ENCODE measurements around the gene TRABD.

Gene TRABD

DNA sequence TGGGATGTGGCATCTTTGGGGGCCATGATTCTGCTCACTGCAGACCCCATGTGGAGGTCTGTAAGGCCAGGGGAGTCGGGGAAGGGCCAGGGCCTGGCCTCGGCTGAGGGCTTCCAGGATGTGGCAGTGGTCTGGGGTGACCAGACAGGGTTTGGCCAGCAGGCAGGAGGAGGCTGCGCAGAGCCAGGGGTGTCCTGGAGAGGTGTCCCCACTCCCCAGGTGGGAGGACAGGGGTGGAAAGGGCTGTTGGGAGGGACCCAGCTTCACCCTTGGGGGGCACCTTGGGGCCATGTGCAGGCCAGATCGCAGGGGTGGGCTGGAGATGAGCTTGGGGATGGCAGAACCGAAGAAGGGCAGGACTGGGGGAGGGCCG, 11.7 kb upstream of the TRABD start:
- DNase-seq (ENCODE audit: low read depth): no peak

DNA sequence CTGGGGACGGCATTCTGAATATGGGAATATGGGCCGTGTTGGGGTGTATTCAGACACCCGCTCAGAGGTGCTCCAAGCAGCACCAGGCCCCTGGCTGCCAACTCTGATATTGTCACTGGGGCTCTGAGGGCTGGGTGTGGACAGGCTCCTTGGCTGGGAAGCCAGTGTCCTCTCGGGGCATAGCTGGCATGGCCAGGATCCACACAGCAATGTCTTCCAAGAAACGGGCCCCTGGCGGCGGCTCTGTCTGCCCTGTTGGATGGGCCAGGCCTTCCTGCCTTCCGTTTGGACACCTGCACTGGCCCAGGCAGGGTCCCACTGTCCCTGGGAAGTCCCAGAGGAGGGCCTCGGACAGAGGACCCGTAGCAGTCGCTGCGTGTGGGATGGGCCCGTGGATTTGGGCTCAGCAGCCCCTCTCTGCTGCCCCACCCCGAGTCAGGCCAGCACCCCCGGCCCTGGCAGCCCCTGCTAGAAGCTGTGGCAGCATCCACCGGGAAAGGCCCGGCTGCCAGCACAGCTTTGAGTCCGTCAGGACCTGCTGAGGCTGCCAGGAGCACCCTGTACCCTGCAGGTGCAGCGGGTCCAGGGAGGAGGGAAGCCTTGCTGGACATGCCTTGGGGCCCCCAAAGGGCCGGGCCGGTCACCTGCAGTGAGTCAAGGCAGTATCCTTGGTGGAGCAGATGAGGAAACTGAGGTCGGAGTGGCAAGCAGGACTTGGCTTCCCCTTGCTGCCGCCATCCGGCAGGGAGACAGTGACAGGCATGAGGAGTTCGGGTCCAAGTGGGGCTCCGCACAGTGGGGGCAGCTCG, 11.1 kb upstream of the TRABD start:
- no peak for DNase-seq (ENCODE audit: low read depth)

DNA sequence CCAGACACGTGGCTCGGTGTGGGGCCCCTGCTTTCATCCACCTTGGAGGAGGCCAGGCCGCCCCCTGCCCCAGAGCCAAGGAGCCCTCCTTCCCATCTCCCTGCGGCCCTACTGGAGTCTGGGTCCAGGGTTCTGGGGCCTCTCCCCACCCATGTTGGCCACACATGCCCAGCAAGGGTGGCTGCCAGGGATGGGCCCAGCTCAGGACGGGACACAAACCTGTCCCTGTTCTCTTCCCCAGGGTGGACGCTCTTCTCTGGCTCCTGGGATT, 10.6 kb upstream of the TRABD start:
- no peak for DNase-seq (ENCODE audit: low read depth)

DNA sequence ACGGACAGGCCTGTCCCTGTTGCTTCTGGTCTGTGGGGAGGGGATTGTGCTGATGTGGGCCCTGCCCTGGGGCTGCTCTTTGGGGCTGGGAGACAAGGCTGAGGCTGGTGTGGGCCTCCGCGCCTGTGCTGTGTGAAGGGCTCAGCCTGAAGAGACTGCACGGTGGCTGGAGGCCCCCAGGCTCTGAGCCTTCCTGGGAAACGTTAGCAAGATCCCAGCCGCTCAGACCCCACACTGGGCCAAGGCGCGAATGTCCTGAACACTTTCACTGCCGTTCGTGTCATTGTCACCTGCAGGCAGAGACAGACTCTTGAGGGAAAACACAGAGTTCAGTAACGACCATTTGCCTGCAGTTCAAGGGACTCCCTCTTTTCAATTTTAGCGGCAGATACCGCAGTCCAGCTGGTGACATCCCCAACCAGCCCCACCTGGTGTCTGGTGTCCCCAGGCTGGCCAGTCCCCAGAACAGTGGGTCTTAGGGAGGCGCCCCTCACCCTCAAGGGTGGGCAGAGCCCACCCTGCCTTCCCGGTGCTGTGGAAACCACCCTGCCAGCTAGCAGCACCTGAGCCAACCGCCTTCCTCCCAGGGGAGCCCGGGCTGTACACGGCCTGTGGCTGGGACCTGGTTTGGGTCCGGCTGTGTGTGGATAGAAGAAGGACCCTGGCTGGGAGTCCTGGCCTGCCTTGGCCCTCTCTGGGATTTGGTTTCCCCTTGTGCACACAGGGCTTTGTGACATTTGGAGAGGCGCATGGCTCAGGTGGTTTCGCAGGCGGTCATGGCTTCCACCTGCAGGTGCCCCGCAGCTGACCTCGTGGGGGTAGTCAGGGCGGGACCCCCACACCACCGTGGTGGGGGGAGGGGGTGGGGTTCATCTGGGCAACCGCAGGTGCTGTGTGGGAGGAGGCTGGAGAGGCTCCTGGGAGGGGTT, 9.5 kb upstream of the TRABD start:
- no peak for DNase-seq (ENCODE audit: low read depth)

DNA sequence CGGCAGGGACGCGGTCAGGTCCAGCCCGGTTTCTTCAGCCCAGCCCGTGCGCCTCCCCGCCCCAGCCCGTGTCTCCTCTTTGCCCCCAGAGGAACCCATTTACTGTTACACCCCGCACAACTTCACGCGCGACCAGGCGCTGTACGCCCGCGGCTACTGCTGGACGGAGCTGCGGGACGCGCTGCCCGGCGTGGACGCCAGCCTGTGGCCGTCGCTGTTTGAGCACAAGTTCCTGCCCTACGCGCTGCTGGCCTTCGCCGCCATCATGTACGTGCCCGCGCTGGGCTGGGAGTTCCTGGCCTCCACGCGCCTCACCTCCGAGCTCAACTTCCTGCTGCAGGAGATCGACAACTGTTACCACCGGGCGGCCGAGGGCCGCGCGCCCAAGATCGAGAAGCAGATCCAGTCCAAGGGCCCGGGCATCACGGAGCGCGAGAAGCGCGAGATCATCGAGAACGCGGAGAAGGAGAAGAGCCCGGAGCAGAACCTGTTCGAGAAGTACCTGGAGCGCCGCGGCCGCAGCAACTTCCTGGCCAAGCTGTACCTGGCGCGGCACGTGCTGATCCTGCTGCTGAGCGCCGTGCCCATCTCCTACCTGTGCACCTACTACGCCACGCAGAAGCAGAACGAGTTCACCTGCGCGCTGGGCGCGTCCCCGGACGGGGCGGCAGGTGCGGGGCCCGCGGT, 8.7 kb upstream of the TRABD start:
- DNase-seq (ENCODE audit: low read depth): no peak

DNA sequence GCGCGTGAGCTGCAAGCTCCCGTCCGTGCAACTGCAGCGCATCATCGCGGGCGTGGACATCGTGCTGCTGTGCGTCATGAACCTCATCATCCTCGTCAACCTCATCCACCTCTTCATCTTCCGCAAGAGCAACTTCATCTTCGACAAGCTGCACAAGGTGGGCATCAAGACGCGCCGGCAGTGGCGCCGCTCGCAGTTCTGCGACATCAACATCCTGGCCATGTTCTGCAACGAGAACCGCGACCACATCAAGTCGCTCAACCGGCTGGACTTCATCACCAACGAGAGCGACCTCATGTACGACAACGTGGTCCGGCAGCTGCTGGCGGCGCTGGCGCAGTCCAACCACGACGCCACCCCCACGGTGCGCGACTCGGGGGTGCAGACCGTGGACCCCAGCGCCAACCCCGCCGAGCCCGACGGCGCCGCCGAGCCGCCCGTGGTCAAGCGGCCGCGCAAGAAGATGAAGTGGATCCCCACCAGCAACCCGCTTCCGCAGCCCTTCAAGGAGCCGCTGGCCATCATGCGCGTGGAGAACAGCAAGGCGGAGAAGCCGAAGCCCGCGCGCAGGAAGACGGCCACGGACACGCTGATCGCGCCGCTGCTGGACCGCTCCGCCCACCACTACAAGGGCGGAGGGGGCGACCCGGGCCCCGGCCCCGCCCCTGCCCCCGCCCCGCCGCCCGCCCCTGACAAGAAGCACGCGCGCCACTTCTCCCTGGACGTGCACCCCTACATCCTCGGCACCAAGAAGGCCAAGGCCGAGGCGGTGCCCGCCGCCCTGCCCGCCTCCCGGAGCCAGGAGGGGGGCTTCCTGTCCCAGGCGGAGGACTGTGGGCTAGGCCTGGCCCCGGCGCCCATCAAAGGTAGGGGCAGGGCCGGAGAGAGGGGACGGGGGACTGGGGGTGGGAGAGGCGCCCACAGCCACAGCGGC, 7.9 kb upstream of the TRABD start:
- no peak for DNase-seq (ENCODE audit: low read depth)

DNA sequence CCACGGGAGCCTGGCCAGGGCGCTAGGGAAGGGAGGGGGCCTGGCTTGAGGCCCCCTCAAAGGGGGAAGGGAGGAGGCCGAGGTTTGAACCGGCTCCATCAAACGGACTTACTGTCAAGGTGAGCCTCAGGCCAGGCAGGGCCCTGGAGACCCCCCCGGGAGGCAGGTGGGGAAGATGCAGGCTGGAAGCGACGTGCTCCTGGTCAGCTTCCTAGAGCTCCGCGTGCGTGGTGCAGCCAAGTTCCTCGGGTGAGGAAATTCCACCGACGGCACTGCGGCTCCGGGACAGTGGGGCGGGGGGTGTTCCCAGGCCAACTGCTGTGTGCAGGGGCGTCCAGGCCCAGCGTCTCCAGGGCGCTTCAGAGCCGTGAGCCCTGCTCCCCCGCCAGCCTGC, 7.2 kb upstream of the TRABD start:
- no peak for DNase-seq (ENCODE audit: low read depth)

DNA sequence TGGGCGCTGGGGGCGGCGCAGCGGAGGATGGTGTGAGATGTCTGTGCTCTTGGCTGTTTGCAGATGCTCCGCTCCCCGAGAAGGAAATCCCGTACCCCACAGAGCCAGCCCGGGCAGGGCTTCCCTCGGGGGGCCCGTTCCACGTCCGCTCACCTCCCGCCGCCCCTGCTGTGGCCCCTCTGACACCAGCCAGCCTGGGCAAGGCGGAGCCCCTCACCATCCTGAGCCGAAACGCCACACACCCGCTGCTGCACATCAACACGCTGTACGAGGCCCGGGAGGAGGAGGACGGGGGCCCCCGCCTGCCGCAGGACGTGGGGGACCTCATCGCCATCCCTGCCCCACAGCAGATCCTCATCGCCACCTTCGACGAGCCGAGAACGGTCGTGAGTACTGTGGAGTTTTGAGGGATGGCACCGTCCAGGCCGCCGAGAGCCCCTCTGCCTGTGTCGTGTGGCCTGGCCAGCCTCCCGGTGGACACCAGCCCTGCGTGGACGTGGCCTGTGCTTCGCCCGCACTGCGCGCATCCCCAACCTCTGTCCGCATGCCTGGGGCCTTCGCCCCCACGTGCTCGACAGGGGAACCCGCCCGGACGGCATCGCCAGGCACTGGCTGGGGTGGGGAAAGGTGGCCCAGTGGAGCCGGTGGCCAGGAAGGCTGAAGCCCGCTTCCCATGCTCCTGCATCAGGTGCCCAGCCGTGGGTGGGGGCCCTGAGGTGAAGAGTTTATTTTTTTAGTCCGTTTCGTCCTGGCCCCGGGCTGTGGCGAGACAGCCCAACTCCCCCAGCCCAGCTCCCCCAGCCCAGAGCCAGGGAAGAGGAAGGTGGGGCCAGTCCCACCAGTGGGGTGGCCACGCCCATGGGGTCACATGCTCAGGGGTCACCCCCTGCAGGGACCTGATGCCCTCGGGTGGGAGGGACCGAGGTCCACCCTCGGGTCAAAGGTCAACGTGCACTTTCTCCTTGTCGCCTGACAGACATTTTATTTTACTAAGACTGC, 6.5 kb upstream of the TRABD start:
- DNase-seq (ENCODE audit: low read depth): no peak

DNA sequence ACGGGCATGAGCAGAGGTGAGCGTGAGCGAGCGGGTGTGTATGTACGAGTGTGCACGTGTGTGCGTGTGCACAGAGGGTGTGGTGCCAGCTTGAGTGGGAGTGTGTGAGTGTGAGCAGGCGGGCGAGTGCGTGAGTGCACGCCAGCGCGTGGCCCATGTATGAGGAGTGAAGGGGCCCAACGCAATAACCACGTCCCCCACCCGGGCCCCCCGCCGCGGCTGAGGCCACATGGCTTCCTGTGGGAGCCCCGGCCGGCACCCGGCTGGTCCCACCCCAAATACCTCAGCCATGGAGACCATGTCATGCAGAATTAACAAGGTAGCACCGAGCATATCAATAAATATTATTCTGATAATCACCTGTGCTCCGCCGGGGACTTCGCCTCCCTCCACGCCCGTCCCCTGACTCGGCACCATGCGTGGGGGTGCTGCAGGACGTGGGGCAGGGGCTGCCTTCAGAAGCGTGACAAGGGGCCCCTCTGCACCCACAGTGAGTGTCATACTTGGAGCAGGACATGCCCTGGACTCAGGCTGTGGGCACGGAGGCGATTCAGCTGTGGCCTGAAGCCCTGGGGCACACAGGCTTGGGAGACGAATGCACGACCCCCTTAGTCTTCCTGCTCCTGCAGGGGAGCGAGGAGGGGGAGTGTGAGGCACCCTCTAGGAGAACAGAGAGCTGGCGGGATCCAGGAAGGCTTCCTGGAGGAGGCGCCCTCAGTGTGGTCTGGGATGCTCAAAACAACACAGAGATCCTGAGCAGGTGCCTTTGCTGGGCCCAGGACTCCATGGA, 5.6 kb upstream of the TRABD start:
- DNase-seq (ENCODE audit: low read depth): no peak

DNA sequence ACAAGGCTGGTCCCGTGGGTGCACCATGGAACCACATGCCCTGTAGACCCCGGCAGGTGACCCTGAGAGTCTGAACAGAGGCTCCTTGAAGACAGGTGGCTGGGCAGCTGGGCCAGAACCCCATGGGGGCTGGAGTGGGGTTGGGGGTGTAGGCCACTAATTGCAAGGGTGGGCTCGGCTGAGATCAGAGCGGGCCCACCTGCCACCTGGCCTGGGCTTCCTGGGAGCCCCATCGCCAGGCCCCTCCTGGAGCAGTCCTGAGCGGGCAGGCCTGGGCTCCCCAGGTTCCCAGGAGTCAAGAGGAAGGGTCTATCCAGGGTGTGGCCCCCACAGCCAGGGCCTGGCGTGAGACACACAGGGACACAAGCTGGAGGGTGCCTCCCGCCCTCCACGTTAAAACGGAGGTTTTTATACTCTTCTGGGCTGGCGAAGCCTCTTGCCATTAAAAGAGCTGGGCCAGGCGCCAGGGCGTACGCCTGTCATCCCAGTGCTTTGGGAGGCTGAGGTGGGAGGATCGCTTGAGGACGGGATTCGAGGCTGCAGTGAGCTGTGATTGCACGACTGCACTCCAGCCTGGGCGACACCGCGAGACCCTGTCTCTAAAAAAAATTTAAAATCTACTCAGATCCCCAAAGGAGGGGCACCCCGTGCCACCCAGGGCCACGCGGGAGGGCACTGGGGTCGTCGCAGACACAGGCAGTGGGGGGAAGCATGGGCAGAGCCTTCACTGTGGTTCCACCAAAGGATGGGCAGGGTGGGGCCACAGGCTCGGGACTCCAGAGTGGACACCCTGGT, 4.8 kb upstream of the TRABD start:
- DNase-seq (ENCODE audit: low read depth): no peak

DNA sequence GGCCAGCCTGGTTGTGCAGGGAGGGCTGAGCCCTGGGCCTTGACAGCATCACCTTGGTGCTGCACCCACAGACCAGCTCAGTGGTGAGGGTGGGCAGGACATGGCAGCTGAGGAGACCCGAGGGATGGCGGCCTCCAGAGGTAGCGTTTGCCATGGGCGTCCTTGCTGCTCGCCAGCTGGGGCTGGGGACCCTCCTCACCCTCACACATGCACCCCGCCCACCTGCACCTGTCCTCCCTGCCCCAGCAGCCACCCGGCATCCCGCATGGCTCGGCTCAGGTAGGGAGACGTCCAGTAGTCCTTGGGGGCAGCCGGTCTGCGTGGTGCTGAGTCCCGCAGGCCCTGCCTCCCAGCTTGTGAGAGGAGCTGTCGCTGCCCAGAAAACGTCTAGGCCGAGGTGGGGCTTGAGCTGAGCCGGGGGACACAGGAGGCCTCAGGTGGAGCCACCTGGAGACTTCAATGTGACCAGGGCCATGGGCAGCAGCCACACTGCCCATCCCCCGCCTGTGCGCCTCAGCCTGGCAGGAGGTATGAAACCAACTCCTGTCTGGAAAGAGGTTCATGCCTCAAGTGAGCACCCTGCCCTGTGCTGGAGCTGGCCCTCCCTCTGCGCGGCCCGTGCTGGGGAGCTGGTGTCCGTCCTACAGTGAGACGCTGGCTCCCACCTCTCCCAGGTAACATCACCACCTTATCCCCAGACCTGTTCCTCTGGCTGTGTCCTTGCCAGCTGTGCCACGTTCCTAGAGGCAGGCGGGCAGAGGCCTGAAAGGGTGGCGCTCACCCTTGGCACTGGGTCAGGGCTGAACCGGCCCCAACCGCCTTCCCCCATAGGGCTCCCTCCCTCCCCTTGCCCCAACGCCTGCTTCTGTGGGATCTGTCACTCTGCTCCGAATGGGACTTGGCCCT, 3.3 kb upstream of the TRABD start:
- no peak for DNase-seq (ENCODE audit: low read depth)

DNA sequence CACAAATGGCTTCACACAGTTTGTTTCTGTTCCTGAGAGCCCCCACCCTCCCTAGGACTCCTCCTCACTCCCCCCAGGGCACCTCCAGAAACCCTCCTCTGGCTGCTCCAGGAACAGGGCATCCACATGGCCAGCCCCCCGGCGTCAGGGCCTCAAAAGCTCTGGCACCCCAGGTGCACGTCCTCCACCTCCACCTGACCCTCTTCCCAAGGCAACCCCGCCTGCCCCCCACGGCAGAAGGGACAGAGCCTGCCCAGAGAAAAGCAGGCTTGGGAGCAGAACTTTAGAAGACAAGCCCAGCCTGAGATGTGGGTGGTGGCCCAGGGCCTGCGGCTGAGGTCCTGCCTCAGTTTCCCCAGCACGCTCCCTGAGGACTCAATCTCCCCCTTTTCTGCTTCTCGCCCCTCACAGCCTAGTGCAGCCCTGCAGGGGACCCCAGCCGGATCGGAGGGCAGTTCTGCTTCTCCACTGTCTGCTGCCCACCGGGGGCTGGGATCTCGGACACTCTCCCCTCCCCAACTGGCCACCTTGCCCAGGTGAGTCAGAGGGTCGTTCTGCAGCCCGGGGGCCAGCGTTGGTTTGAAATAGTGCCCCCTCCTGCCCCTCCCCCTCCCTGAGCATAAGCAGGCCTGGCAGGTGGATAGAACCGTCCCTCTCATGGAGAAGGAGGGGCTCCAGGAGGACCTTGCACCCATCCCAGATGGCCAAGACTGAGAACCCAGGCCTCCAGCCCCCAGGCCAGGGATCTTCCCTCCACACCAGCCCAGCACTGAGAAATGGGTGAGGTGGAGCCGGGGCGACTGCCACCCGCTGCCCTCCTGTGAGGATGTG, 2.4 kb upstream of the TRABD start:
- no peak for DNase-seq (ENCODE audit: low read depth)

DNA sequence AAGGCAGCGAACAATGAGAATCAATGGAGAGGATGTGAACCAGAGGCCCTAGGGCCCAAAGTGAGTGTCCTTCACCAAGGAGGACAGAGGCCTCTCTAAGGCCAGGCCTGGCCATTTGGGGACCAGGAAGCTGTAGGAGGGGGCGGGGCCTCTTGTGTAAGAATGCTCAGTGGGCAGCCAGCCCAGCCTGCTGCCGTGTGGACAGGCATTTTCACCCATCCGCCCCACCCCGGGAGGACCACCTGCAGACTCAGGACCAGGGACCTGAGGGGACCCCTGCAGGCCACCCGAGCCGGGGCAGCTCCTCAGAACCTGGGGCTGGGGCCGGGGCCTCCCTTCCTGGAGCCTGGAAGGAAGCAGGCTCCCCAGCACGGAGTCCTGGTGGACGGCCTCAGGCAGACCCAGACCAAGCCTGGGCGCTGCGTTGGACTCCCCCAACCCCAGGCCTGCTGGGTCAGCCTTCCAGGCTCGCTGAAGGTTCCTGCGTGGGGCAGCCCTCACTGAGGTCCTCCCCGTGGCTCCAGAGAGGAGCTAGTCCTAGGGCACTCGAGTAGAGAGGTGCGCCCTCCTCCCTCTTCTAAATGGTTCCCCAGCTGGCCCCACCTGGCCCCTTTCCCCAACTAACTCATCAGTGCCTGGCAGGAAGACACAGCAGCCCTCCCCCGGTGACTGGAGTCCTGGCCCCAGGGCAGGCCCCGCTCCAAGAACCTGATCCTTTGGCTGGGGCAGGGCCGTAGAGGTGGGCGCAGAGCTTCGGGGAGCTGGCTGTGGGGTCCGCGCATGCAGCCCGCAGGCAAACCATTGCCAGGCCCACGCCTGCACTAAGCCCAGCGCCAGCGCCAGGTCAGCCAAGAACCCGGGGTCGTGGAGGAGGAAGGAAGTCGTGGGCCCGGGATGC, 1.5 kb upstream of the TRABD start:
- no peak for DNase-seq (ENCODE audit: low read depth)

DNA sequence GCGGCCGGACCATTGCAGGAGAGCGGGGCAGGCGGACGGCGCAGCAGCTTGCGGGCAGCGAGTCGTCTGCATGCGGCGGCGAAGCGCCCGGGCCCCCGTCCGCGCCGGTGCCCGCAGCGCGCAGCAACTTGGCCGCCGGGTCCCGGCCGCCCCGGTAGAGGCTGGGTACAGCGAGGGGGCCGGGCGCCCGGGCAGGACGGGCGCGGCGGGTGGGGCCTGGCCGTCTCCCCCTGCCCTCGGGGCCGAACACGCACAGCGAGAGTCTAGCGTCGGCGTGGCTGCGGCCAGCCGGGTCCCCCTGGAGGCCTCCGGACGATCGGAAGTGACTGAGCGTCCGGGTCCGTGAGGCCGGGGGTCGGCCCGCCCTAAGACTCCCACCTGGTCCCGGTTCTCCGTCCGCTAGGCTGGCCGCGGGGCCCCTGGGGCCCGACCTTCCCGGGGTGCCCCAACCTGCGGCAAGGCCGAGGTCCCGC, 775 bp upstream of the TRABD start:
- DNase-seq (ENCODE audit: low read depth): no peak

DNA sequence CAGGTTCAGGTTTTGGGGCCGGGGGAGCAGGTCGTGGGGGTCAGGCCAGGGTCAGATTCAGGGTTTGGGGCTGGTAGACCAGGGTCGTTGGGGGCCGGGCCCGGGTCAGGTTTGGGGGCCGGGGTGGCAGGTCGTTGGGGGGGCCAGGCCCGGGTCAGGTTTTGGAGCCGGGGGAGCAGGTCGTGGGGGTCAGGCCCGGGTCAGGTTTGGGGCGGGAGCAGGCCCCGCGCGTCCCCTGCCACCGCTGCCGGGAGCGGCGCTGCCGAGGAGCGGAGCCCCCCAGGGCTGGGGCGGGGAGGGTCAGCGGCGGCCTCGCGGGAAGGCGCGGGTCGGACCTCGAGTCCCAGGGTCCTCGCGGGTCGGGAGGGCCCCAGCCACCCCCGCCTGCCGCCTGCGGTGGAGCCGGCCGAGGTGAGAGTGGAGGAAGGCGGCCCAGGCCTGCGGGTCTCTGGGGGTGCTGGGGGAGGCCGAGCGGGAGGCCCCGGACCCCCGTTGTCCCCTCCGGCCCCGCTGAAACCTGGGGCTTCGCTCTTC, 535 bp downstream of the TRABD start:
- no peak for DNase-seq (ENCODE audit: low read depth)
